Mesothelial cell of epicardium (in vitro differentiated cells): ENCODE results near the gene YES1. TPM values are rescaled to one million over a fixed set of nuclear protein-coding genes. Genes with fewer than 3 reads are reported as not detected.

Experiments used
- DNase-seq, 2 experiments: peaks; one replicate each; pipeline ENCODE4 v3.0.0; 2021; ENCODE audit warnings: low spot score in 2 of 2; ENCODE audit not compliant: unreplicated experiment in 2 of 2
- H3K27ac Mint-ChIP-seq: 2 replicates; pipeline ENCODE4 v1.8.0; 2021; ENCODE audit warnings: mixed read lengths
- H3K27me3 Mint-ChIP-seq: 2 replicates; pipeline ENCODE4 v1.8.0; 2021; ENCODE audit warnings: low read depth, mixed read lengths
- H3K36me3 Mint-ChIP-seq: 2 replicates; pipeline ENCODE4 v1.8.0; 2021; ENCODE audit warnings: mixed read lengths
- H3K4me1 Mint-ChIP-seq: 2 replicates; pipeline ENCODE4 v1.8.0; 2021; ENCODE audit warnings: mixed read lengths
- H3K4me3 Mint-ChIP-seq: 2 replicates; pipeline ENCODE4 v1.8.0; 2021; ENCODE audit warnings: mild to moderate bottlenecking, moderate library complexity, mixed read lengths
- H3K9me3 Mint-ChIP-seq: 2 replicates; pipeline ENCODE4 v1.8.0; 2021; ENCODE audit warnings: mixed read lengths
- CTCF ChIP-seq: fragments of 200-600 bp; sonication (generic); IDR thresholded peaks from one replicate; pipeline ENCODE4 v1.5.0; 2021; ENCODE audit warnings: antibody characterized with exemption; ENCODE audit not compliant: unreplicated experiment
- total RNA-seq: library from RNA; stranded (reverse); gene quantifications from 3 replicates; pipeline ENCODE4 v1.2.1, GENCODE V29; 2021

Gene YES1
- total RNA-seq, 1 donor from 2014 or later, result 47.5 TPM

- Mint-ChIP-seq H3K9me3 (no peaks in the 10 kb centered on the region), H3K27me3 (no peaks in the 10 kb centered on the region), H3K4me3 (no peak overlapping the region), H3K36me3 (peaks cover 28% of the 10 kb centered on the region), H3K4me1 (no peaks in the 10 kb centered on the region), H3K27ac (no peak overlapping the region)
- no peak for TF ChIP-seq CTCF
- DNase-seq, result no peak
These were observed 86.4 kb downstream of the YES1 start for GRCh38 chr18:725646-726045.

- no peak for DNase-seq
- H3K4me1 Mint-ChIP-seq, result no peaks in the 10 kb centered on the region
- no peak for TF ChIP-seq CTCF
- H3K27ac Mint-ChIP-seq, result no peak overlapping the region
- peaks cover 17% of the 10 kb centered on the region for H3K36me3 Mint-ChIP-seq
- no peaks in the 10 kb centered on the region for H3K27me3 Mint-ChIP-seq
- H3K4me3 Mint-ChIP-seq, result no peak overlapping the region
- no peaks in the 10 kb centered on the region for H3K9me3 Mint-ChIP-seq
These were observed 88.4 kb downstream of the YES1 start for GRCh38 chr18:723541-724080.

GRCh38 chr18:717003-717402 is 95.0 kb downstream of the YES1 start:
- no peak for TF ChIP-seq CTCF
- H3K4me1 Mint-ChIP-seq, result no peaks in the 10 kb centered on the region
- peaks cover 5% of the 10 kb centered on the region for H3K36me3 Mint-ChIP-seq
- no peaks in the 10 kb centered on the region for H3K27me3 Mint-ChIP-seq
- no peak overlapping the region for H3K27ac Mint-ChIP-seq
- H3K9me3 Mint-ChIP-seq, result peaks cover 4% of the 10 kb centered on the region
- DNase-seq, result no peak
- H3K4me3 Mint-ChIP-seq, result no peak overlapping the region

- no peak overlapping the region for H3K4me3 Mint-ChIP-seq
- H3K27me3 Mint-ChIP-seq, result no peaks in the 10 kb centered on the region
- peaks cover 4% of the 10 kb centered on the region for H3K9me3 Mint-ChIP-seq
- H3K27ac Mint-ChIP-seq, result no peak overlapping the region
- H3K4me1 Mint-ChIP-seq, result peaks cover 5% of the 10 kb centered on the region
- DNase-seq, result no peak
- peaks cover 3% of the 10 kb centered on the region for H3K36me3 Mint-ChIP-seq
- no peak for TF ChIP-seq CTCF
These were observed 96.4 kb downstream of the YES1 start for GRCh38 chr18:715626-716025.

GRCh38 chr18:713135-713490 is 98.9 kb downstream of the YES1 start:
- no peak for TF ChIP-seq CTCF
- peaks cover 7% of the 10 kb centered on the region for H3K4me1 Mint-ChIP-seq
- no peaks in the 10 kb centered on the region for H3K27me3 Mint-ChIP-seq
- peaks cover 7% of the 10 kb centered on the region for H3K36me3 Mint-ChIP-seq
- H3K9me3 Mint-ChIP-seq, result peaks cover 4% of the 10 kb centered on the region
- H3K27ac Mint-ChIP-seq, result no peak overlapping the region
- DNase-seq, result no peak
- peak overlapping the region; percentile 62 for H3K4me3 Mint-ChIP-seq
